GM12891 (cell line): ENCODE results near the gene CDH22.

Experiments used
- PAX5 ChIP-seq: IDR thresholded peaks from 2 replicates; pipeline ENCODE4 v1.6.1; 2011; ENCODE audit warnings: low read length, moderate library complexity, mild to moderate bottlenecking; ENCODE audit not compliant: insufficient read depth, severe bottlenecking
- POLR2A ChIP-seq: IDR thresholded peaks from 2 replicates; pipeline ENCODE4 v1.6.1; 2011; ENCODE audit warnings: low read depth, low read length, control low read depth
- POLR2AphosphoS5 ChIP-seq: IDR thresholded peaks from 2 replicates; pipeline ENCODE4 v1.6.1; 2011; ENCODE audit warnings: low read depth, low read length, control low read depth
- POU2F2 ChIP-seq: IDR thresholded peaks from 2 replicates; pipeline ENCODE4 v1.6.1; 2011; ENCODE audit warnings: low read depth, mild to moderate bottlenecking, control low read depth, low read length, moderate library complexity
- SPI1 ChIP-seq: IDR thresholded peaks from 2 replicates; pipeline ENCODE4 v1.6.1; 2011; ENCODE audit warnings: low read depth, low read length, control low read depth
- TAF1 ChIP-seq: IDR thresholded peaks from 2 replicates; pipeline ENCODE4 v1.6.1; 2011; ENCODE audit warnings: low read depth, low read length, control low read depth

DNA sequence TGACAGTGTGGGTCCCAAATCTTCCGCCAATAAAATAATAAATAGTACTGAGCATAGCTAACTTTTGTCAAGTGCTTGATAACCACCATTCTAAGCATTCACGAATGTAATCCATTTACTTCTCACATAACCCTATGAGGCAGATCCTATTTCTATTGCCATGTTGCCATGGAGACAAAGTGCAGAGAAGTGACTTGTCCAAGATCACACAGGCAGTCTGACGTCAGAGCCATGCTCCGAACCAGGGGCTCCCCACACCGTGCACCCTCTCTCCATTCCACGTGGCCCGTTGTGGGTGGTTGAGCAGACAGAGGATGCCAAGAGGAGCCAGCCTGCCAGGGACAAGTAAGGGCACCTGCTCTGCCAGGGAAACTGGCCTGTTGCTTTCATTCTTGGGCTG is 38.9 kb downstream of the CDH22 start:
- no peak for TF ChIP-seq POLR2A
- TF ChIP-seq POLR2AphosphoS5, result no peak
- no peak for TF ChIP-seq TAF1
- no peak for TF ChIP-seq SPI1
- no peak for TF ChIP-seq POU2F2
- TF ChIP-seq PAX5, result no peak
